NT2/D1 (cell line): ENCODE results near the gene RBP7.

Source experiments
- DNase-seq: peaks from one replicate; pipeline ENCODE4 v3.0.0-alpha.2; 2011; ENCODE audit warnings: low read depth, low spot score
- H3K27me3 ChIP-seq: 2 replicates; pipeline ENCODE4 v1.6.0; 2011; ENCODE audit warnings: mild to moderate bottlenecking; ENCODE audit not compliant: insufficient read length, insufficient read depth
- H3K36me3 ChIP-seq: 2 replicates; pipeline ENCODE4 v1.6.1; 2011; ENCODE audit warnings: mild to moderate bottlenecking, low read length, mixed read lengths; ENCODE audit not compliant: insufficient read depth, insufficient read length
- H3K4me1 ChIP-seq: 2 replicates; pipeline ENCODE4 v1.5.1; 2011; ENCODE audit not compliant: insufficient read depth, insufficient read length
- H3K4me3 ChIP-seq: 2 replicates; pipeline ENCODE4 v1.5.1; 2011; ENCODE audit warnings: low read depth; ENCODE audit not compliant: insufficient read length
- H3K9ac ChIP-seq: 2 replicates; pipeline ENCODE4 v1.6.0; 2011; ENCODE audit warnings: low read depth; ENCODE audit not compliant: insufficient read length
- H3K9me3 ChIP-seq: 2 replicates; pipeline ENCODE4 v1.5.1; 2011; ENCODE audit warnings: mild to moderate bottlenecking, low read length; ENCODE audit not compliant: insufficient read depth
- SUZ12 ChIP-seq: IDR thresholded peaks from 2 replicates; pipeline ENCODE4 v1.6.1; 2011; ENCODE audit not compliant: insufficient read length, insufficient read depth; ENCODE audit errors: extremely low read depth
- YY1 ChIP-seq: IDR thresholded peaks from 2 replicates; pipeline ENCODE4 v1.6.1; 2011; ENCODE audit not compliant: insufficient read length, insufficient read depth
- ZNF274 ChIP-seq: IDR thresholded peaks from 2 replicates; pipeline ENCODE4 v1.6.1; 2011; ENCODE audit warnings: mild to moderate bottlenecking, low read depth, low read length

RBP7 gene

DNA sequence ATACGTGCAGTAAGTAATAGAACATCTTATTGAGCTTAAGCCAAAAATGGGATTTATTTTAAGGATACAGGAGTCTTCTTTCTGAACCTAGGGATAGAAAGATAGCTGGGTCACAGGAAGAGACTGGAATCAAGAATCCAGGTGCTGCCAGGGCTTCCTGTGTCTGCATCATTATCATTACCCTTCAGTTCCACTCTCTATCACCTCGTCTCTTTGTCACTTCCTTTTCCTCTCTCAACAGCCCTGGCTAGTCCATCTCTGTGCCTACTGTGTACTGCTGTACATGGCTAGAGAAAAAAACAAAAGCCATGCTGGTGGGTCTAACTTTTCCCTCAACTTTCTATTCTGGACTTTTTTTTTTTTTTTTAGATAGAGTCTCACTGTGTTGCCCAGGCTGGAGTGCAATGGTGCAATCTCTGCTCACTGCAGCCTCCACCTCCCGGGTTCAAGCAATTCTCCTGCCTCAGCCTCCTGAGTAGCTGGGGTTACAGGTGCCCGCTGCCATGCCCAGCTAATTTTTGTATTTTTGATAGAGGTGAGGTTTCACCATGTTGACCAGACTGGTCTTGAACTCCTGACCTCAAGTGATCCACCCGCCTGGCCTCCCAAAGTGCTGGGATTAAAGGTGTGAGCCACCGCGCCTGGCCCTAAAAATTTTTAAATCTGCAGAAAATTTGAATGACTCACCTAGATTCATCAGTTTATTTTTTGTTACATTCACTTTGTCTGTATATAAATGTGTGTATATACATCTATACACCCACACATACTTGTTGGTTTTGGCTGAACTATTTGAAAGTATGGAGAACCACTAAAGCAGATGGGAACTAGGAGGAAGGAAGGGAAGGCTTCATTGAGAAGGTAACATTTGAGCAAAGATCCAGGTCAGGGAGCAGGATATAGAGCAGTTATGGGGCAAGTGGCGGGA lies 67.7 kb downstream of the RBP7 start:
- no peak for DNase-seq
- Histone ChIP-seq H3K36me3 (peaks cover 1% of the 10 kb centered on the region), H3K4me1 (peaks cover 2% of the 10 kb centered on the region), H3K4me3 (no peak overlapping the region), H3K9ac (no peak overlapping the region), H3K27me3 (no peaks in the 10 kb centered on the region), H3K9me3 (no peaks in the 10 kb centered on the region)
- TF ChIP-seq YY1, result no peak
- no peak for TF ChIP-seq SUZ12
- no peak for TF ChIP-seq ZNF274

GRCh38 chr1:10065344-10065685 lies 68.3 kb downstream of the RBP7 start:
- Histone ChIP-seq H3K9me3 (no peaks in the 10 kb centered on the region), H3K4me3 (no peak overlapping the region), H3K27me3 (no peaks in the 10 kb centered on the region), H3K36me3 (no peaks in the 10 kb centered on the region), H3K4me1 (peaks cover 2% of the 10 kb centered on the region), H3K9ac (no peak overlapping the region)
- no peak for DNase-seq
- TF ChIP-seq SUZ12, result no peak
- no peak for TF ChIP-seq ZNF274
- no peak for TF ChIP-seq YY1
